ENCODE data around the gene DLG2.

DLG2 gene

DNA sequence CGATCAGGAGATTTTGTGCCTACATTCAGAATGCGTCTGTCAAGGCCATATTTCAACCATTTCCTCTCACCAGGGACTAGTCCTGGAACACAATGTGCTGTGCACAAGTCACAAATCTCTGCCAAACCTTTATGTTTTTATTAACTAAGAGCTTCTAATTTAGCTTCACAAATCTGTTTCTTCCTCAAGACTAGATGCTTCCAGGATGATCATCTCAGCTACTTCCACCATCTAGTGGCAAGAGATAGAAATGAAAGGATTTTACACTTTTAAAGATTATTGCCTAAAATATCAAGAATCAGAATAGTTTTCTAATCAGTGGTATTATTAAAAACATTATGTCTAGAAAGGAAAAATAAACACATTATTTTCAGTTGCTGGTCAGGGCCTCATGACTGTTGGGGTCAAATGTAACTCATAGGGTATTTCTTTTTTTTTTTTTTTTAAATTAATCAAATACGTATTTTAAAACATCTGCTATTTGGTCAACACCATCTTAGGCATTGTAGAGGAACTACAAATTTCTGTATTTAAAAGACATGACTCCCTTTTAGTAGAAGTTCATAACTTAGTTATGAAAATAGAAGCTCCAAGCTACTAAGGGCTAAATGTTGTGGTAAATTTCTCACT, 1102.6 kb downstream of the DLG2 start:
- no peaks in the 10 kb centered on the region for H3K4me1 ChIP-seq (ENCODE audit: control insufficient read depth in 1 of 2, insufficient read depth in 1 of 2, low read depth in 1 of 2, low read length in 1 of 2)
- H3K27ac ChIP-seq: no peak overlapping the region
- TF ChIP-seq, protein P1, sequence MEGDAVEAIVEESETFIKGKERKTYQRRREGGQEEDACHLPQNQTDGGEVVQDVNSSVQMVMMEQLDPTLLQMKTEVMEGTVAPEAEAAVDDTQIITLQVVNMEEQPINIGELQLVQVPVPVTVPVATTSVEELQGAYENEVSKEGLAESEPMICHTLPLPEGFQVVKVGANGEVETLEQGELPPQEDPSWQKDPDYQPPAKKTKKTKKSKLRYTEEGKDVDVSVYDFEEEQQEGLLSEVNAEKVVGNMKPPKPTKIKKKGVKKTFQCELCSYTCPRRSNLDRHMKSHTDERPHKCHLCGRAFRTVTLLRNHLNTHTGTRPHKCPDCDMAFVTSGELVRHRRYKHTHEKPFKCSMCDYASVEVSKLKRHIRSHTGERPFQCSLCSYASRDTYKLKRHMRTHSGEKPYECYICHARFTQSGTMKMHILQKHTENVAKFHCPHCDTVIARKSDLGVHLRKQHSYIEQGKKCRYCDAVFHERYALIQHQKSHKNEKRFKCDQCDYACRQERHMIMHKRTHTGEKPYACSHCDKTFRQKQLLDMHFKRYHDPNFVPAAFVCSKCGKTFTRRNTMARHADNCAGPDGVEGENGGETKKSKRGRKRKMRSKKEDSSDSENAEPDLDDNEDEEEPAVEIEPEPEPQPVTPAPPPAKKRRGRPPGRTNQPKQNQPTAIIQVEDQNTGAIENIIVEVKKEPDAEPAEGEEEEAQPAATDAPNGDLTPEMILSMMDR (IDR thresholded peaks at IDR 0.05): no peak
- H3K9me3 ChIP-seq: no peaks in the 10 kb centered on the region
- H3K27me3 ChIP-seq: no peaks in the 10 kb centered on the region
- no peak overlapping the region for H3K4me3 ChIP-seq (ENCODE audit: low read depth in 1 of 2, low read length in 1 of 2)
- no peaks in the 10 kb centered on the region for H3K36me3 ChIP-seq

DNA sequence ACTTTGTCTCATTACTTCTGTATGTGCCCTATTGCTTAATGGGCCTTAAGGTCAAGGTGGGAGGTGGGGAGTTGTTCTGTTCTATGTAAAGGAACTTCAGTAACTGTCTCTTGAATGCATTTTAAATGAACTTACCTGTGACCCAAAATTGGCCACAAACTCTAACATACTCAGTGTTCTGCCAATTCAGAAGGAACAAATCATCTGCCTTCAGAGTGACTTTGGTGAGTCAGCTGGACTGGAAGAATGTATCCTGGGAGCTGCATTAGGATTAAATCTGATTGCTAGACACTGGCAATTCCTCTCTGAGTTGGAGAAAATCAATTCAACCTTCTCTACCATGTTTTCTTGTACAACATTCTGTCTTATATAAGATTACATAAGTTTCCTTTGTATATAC, 1104.8 kb downstream of the DLG2 start:
- Histone ChIP-seq H3K9me3 (no peaks in the 10 kb centered on the region), H3K4me1 (ENCODE audit: control insufficient read depth in 1 of 2, insufficient read depth in 1 of 2, low read depth in 1 of 2, low read length in 1 of 2) (no peaks in the 10 kb centered on the region), H3K27me3 (no peaks in the 10 kb centered on the region), H3K36me3 (no peaks in the 10 kb centered on the region), H3K4me3 (ENCODE audit: low read depth in 1 of 2, low read length in 1 of 2) (no peak overlapping the region), H3K27ac (no peak overlapping the region)
- TF ChIP-seq, protein P1 (IDR thresholded peaks at IDR 0.05): no peak

DNA sequence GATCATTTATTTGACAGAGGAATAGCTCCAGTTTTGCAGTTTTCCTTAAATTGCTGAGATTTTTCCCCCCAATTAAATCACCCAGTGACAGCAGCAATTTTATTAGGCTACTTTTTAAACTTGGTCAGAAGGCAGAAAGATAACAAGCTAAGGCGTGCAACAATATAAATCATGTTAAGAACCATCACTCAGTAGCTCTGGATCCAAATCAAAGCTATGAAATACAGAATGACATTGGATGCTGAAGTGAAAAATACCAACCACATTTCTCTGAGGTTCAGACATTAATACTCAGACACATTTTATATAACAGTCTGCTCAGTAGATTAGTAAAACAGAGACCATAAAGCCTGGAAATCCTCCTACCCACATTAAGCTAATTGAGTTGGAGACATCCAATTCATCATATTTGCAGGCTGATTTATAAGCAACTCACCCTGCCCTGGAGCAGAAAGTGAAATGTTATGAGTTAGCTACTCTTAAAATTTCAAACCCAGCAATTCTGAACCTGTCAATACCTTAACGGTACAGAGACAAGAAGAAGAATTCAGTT, 1108.4 kb downstream of the DLG2 start:
- H3K9me3 ChIP-seq: no peaks in the 10 kb centered on the region
- no peak overlapping the region for H3K4me3 ChIP-seq (ENCODE audit: low read depth in 1 of 2, low read length in 1 of 2)
- H3K36me3 ChIP-seq: no peaks in the 10 kb centered on the region
- no peaks in the 10 kb centered on the region for H3K4me1 ChIP-seq (ENCODE audit: control insufficient read depth in 1 of 2, insufficient read depth in 1 of 2, low read depth in 1 of 2, low read length in 1 of 2)
- no peaks in the 10 kb centered on the region for H3K27me3 ChIP-seq
- no peak overlapping the region for H3K27ac ChIP-seq
- TF ChIP-seq, protein P1 (IDR thresholded peaks at IDR 0.05): no peak

DNA sequence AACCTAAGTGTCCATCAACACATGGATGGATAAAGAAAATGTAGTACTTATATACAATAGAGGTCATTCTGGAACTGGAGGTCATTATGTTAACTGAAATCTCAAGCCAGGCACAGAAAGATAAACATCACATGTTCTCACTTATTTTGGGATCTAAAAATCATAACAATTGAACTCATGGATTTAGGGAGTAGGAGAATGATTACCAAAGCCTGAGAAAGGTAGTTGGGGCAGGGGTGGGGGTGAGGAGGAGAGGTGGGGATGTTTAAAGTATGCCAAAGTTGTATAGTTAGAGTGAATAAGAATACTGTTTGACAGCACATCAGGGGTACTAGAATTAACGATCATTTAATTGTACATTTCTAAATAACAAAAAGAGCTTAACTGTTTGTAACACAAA, 1112.7 kb downstream of the DLG2 start:
- H3K4me3 ChIP-seq (ENCODE audit: low read depth in 1 of 2, low read length in 1 of 2): no peak overlapping the region
- H3K4me1 ChIP-seq (ENCODE audit: control insufficient read depth in 1 of 2, insufficient read depth in 1 of 2, low read depth in 1 of 2, low read length in 1 of 2): no peaks in the 10 kb centered on the region
- H3K27me3 ChIP-seq: no peaks in the 10 kb centered on the region
- TF ChIP-seq, protein P1 (IDR thresholded peaks at IDR 0.05): no peak
- no peaks in the 10 kb centered on the region for H3K36me3 ChIP-seq
- no peak overlapping the region for H3K27ac ChIP-seq
- no peaks in the 10 kb centered on the region for H3K9me3 ChIP-seq

DNA sequence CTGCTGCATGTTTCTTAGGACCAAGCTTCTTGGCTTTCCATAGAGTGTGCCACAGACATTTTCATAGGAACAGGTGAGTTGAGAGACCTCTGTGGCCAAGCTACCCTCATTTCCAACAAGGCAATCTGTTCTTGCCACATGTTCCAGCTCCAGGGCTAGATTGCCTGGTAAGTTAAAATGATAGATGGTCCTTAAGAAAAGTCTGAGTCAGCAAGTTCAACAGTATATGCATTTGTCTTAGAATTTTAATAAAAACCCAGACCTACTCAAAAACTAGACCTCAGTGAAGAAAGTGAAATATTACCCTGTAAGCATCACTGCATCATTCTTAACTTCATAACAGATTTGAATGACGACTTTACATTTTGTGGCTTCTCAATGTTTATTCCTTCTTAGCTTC, 1123.6 kb downstream of the DLG2 start:
- no peak overlapping the region for H3K4me3 ChIP-seq (ENCODE audit: low read depth in 1 of 2, low read length in 1 of 2)
- H3K27ac ChIP-seq: no peak overlapping the region
- no peaks in the 10 kb centered on the region for H3K27me3 ChIP-seq
- no peaks in the 10 kb centered on the region for H3K36me3 ChIP-seq
- no peaks in the 10 kb centered on the region for H3K9me3 ChIP-seq
- TF ChIP-seq, protein P1 (IDR thresholded peaks at IDR 0.05): no peak
- no peaks in the 10 kb centered on the region for H3K4me1 ChIP-seq (ENCODE audit: control insufficient read depth in 1 of 2, insufficient read depth in 1 of 2, low read depth in 1 of 2, low read length in 1 of 2)

Measured in neutrophil (primary cell).